Osteoblast (primary cell): ENCODE data around the gene MYLK2. TPM values are rescaled to one million over a fixed set of nuclear protein-coding genes. Genes with fewer than 3 reads are reported as not detected.
A peak's percentile ranks its signal among the peaks of the same experiment; 100 is the strongest.

Experiments used
- DNase-seq: peaks from one replicate; pipeline ENCODE4 v3.0.0; 2011; ENCODE audit warnings: low spot score, mixed read lengths; ENCODE audit not compliant: insufficient read length; ENCODE audit errors: missing footprints
- H2AFZ ChIP-seq: 2 replicates; pipeline ENCODE4 v1.6.0; 2011; ENCODE audit warnings: mild to moderate bottlenecking, low read length
- H3K27ac ChIP-seq: 2 replicates; pipeline ENCODE4 v1.5.1; 2011; ENCODE audit warnings: mild to moderate bottlenecking, low read depth, low read length, moderate library complexity
- H3K27me3 ChIP-seq: 2 replicates; pipeline ENCODE4 v1.6.0; 2012; ENCODE audit warnings: mild to moderate bottlenecking, control low read depth, inconsistent platforms, low read length, moderate library complexity; ENCODE audit not compliant: insufficient read depth
- H3K36me3 ChIP-seq: 2 replicates; pipeline ENCODE4 v1.5.1; 2011; ENCODE audit warnings: mild to moderate bottlenecking, low read length, control low read depth, moderate library complexity; ENCODE audit not compliant: insufficient read depth
- H3K4me1 ChIP-seq: 2 replicates; pipeline ENCODE4 v1.5.1; 2011; ENCODE audit warnings: mild to moderate bottlenecking, low read length, control low read depth, moderate library complexity; ENCODE audit not compliant: insufficient read depth
- H3K4me2 ChIP-seq: 2 replicates; pipeline ENCODE4 v1.6.0; 2011; ENCODE audit warnings: mild to moderate bottlenecking, low read length; ENCODE audit not compliant: insufficient read depth
- H3K4me3 ChIP-seq: fragments of 200-600 bp; sonication (generic); 3 replicates; pipeline ENCODE4 v1.5.1; 2012; ENCODE audit warnings: mild to moderate bottlenecking, low read length, inconsistent platforms; ENCODE audit not compliant: insufficient read depth
- H3K79me2 ChIP-seq: 2 replicates; pipeline ENCODE4 v1.6.0; 2012; ENCODE audit warnings: mild to moderate bottlenecking, low read length, control low read depth, inconsistent platforms; ENCODE audit not compliant: insufficient read depth
- H3K9me3 ChIP-seq: 2 replicates; pipeline ENCODE4 v1.5.1; 2011; ENCODE audit warnings: low read depth, low read length, control low read depth
- H4K20me1 ChIP-seq: 2 replicates; pipeline ENCODE4 v1.6.0; 2012; ENCODE audit warnings: mild to moderate bottlenecking, low read length, control low read depth; ENCODE audit not compliant: insufficient read depth
- total RNA-seq: library from RNA; depleted of rRNA; stranded (reverse); fragments of >200 nt; gene quantifications from 2 replicates; pipeline ENCODE4 v1.2.3, GENCODE V29; 2012
- TF ChIP-seq, protein P1 (sequence below): IDR thresholded peaks from 2 replicates; pipeline ENCODE4 v1.5.1; 2011; ENCODE audit warnings: mild to moderate bottlenecking, low read depth, low read length, moderate library complexity; ENCODE audit errors: extremely low read depth

The MYLK2 gene
- total RNA-seq, 1 donor: 0.36 TPM

DNA sequence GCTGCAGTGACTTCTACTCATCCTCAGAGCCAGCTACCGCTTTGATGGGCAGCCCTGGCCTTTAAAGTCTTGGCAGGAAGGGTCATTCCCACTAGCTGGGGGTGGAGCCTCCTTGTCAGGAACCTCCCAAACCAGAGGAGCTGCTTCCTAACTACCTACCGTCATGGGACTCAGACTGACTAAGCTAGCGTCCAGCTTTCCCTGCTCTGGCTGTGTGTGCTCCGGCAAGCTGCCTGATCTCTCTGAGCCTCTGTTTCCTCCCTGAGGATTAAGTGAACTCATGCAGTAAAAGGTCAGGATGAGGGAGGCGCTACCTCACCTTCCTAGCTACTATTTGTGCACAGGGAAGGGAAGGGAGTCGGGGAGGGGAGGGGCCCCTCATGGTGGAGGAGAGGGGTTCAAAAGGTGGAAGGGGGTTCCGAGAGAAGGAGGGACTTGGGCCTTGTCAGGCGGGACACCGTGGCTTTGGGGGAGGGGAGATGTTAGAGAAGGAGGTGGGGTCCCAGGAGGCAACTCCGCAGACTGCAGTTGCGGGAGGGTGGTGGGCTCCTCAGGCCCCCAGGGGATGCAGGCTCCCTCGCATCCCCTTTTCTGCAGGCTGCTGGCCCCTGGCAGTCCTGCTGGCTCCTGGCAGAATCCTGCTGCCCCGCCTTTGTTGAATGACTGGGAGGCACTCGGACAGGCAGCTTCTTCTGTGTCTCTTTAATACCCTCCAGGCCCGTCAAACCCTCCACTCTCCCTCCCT lies 41.4 kb downstream of the MYLK2 start:
- H2AFZ ChIP-seq: no peak overlapping the region

DNA sequence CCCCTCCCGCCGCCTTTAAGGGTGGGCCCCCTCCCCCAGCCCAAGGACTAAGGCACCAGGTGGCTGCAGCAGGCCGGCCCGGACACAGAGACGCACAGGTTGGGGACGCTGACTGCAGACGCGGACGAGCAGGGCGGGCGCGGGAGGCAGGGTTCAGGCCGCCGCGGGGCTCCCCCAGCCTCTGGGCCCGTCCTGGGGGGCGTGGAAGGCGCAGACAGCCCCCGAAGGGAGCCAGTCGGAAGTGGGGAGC lies 41.9 kb downstream of the MYLK2 start:
- Histone ChIP-seq H3K36me3 (no peaks in the 10 kb centered on the region), H3K27ac (no peak overlapping the region), H3K79me2 (no peaks in the 10 kb centered on the region), H3K4me3 (peak overlapping the region; percentile 62), H3K4me2 (peak overlapping the region; percentile 72), H3K9me3 (no peaks in the 10 kb centered on the region), H2AFZ (peak overlapping the region; percentile 59), H3K4me1 (no peaks in the 10 kb centered on the region), H3K27me3 (peaks cover 60% of the 10 kb centered on the region), H4K20me1 (no peaks in the 10 kb centered on the region)
- TF ChIP-seq, protein P1, sequence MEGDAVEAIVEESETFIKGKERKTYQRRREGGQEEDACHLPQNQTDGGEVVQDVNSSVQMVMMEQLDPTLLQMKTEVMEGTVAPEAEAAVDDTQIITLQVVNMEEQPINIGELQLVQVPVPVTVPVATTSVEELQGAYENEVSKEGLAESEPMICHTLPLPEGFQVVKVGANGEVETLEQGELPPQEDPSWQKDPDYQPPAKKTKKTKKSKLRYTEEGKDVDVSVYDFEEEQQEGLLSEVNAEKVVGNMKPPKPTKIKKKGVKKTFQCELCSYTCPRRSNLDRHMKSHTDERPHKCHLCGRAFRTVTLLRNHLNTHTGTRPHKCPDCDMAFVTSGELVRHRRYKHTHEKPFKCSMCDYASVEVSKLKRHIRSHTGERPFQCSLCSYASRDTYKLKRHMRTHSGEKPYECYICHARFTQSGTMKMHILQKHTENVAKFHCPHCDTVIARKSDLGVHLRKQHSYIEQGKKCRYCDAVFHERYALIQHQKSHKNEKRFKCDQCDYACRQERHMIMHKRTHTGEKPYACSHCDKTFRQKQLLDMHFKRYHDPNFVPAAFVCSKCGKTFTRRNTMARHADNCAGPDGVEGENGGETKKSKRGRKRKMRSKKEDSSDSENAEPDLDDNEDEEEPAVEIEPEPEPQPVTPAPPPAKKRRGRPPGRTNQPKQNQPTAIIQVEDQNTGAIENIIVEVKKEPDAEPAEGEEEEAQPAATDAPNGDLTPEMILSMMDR: no peak
- DNase-seq: no peak

More for the DNA sequence above, 41.4 kb downstream of the MYLK2 start:
- no peaks in the 10 kb centered on the region for H3K36me3 ChIP-seq
- no peaks in the 10 kb centered on the region for H3K9me3 ChIP-seq
- peaks cover 60% of the 10 kb centered on the region for H3K27me3 ChIP-seq
- no peak overlapping the region for H3K27ac ChIP-seq
- peak overlapping the region; percentile 62 for H3K4me3 ChIP-seq
- TF ChIP-seq, protein P1: no peak
- DNase-seq: peak; percentile 95
- H3K4me1 ChIP-seq: no peaks in the 10 kb centered on the region
- no peaks in the 10 kb centered on the region for H4K20me1 ChIP-seq
- H3K4me2 ChIP-seq: peak overlapping the region; percentile 72
- H3K79me2 ChIP-seq: no peaks in the 10 kb centered on the region

DNA sequence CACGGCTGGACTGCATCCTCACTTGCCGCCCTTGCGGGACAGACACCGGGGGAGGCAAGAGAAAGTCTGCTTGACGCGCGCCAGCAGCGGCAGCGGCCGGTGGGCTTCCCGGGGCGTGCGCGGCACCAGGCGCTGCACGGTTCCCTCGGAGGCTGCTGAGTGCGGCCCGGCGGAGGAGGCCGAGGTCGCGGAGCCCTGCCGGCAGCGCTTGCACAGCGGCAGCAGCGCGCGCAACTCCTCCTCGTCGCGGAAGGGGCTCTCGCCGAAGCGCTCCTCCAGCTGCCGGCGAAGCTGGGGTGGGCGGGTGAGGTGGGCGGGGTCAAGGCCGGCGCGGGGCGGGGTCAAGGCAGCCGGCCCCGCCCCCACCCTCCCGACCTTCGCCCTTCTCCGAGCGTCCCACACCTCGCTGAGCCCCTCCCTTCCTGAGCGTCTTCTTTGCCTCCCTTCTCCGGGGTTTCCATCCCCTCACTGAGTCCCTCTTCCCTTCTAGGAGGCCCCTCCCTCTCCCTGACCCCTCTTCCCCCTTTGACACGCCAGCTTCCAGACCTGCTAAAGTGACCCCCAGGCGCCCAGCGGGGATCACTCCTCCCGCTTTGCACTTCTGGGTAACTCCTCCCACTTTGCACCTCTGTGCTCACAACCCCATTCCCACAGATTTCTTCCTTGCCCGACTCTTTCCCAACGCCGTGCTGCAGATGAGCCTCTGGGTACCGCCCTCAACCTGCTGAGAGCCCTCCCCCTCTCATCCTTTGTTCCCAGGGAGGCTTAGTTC lies 42.4 kb downstream of the MYLK2 start:
- Histone ChIP-seq H3K4me3 (peak overlapping the region; percentile 62), H3K27me3 (peaks cover 56% of the 10 kb centered on the region), H3K4me1 (no peaks in the 10 kb centered on the region), H4K20me1 (no peaks in the 10 kb centered on the region), H2AFZ (peak overlapping the region; percentile 59), H3K4me2 (peak overlapping the region; percentile 72), H3K36me3 (no peaks in the 10 kb centered on the region), H3K27ac (no peak overlapping the region), H3K9me3 (no peaks in the 10 kb centered on the region), H3K79me2 (no peaks in the 10 kb centered on the region)
- DNase-seq: peak; percentile 98
- TF ChIP-seq, protein P1: no peak

DNA sequence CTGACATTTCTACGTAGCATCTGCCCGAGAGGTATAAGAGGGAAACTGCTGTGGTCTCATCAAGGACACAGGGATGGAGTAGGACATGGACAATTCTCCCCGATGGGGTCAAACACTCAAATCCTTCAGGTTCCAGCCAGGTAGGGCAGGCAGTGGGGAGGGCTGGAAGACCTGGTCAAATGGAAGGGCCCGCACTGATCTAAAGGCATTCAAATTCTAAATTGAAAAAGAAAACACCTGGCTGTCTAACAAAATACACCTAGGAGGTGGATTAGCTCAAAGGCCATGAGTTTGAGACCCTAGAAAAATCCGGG lies 43.0 kb downstream of the MYLK2 start:
- H3K4me2 ChIP-seq: no peak overlapping the region
- no peak overlapping the region for H3K27ac ChIP-seq
- H3K36me3 ChIP-seq: no peaks in the 10 kb centered on the region
- H3K4me3 ChIP-seq: no peak overlapping the region
- DNase-seq: no peak
- H3K4me1 ChIP-seq: no peaks in the 10 kb centered on the region
- H3K27me3 ChIP-seq: peaks cover 50% of the 10 kb centered on the region
- H3K79me2 ChIP-seq: no peaks in the 10 kb centered on the region
- no peak overlapping the region for H2AFZ ChIP-seq
- TF ChIP-seq, protein P1: no peak
- H3K9me3 ChIP-seq: no peaks in the 10 kb centered on the region
- H4K20me1 ChIP-seq: no peaks in the 10 kb centered on the region
